GM21717 (cell line): ENCODE results near the gene TMEM130.

Experiments
- ATAC-seq: cut with Tn5 transposase; IDR thresholded peaks from one replicate; pipeline ENCODE4 v1.9.1; 2021; ENCODE audit warnings: mild to moderate bottlenecking, moderate library complexity; ENCODE audit not compliant: unreplicated experiment

The TMEM130 gene

GRCh38 chr7:98810153-98810802 is 59.5 kb downstream of the TMEM130 start:
- ATAC-seq = no peak

GRCh38 chr7:98808751-98809460 is 60.9 kb downstream of the TMEM130 start:
- no peak for ATAC-seq

GRCh38 chr7:98807068-98808048 is 62.5 kb downstream of the TMEM130 start:
- ATAC-seq = no peak

DNA sequence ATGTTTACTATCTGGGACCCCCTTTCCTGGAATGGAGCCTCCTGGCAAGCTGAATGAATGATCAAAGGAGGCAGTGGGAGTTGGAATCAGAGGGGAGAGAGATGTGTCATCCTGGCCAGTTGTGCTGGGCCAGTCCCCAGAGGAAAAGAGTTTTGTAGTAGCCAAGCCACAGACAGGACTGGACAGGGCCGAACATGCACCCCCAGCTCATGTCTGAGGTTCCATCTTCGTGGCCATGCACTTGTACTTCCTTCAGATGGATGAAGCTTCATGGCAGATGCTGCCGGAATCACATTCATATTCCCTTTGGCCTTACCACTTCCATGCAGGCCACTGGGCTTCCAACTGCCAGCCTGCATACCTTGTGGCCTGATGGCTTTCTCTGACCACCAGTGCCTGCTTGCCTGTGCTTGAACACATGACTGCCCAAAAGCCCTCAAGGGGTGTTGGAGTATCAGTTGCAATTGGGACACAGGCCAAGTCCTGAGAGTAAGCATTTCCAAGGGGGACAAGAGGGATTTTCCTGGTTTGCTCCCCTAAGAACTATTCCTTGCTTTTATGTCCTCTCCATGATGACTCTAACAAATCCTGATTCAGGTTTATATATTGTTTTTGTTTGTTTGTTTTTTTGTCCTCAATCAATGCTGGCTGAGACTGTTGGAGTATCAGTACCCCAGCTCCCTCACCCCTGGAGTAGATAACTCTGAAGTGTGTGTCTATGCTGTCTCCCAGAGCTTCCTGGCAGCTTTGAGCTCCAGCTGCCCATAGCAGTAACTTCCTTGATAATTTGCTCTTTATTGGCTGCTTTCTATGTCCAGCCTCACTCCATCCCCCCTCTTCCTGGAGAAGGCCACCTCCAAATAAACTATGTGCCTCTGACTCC is 63.6 kb downstream of the TMEM130 start:
- no peak for ATAC-seq

DNA sequence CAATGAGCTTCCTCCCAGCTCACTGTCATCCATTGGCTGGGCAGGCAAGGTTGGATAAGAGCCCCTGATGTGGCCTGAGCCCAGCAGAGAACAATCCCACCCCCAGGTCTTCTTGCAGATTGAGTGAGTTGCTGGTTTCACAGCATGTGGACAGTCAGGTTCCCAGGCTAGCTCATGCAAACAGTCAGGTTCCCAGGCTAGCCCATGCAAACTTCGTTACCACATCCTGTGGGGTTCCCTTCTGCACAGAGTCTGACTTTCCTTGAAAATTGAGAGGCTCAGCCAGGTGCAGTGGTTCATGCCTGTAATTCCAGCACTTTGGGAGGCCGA is 67.1 kb downstream of the TMEM130 start:
- ATAC-seq = peak; percentile 35

DNA sequence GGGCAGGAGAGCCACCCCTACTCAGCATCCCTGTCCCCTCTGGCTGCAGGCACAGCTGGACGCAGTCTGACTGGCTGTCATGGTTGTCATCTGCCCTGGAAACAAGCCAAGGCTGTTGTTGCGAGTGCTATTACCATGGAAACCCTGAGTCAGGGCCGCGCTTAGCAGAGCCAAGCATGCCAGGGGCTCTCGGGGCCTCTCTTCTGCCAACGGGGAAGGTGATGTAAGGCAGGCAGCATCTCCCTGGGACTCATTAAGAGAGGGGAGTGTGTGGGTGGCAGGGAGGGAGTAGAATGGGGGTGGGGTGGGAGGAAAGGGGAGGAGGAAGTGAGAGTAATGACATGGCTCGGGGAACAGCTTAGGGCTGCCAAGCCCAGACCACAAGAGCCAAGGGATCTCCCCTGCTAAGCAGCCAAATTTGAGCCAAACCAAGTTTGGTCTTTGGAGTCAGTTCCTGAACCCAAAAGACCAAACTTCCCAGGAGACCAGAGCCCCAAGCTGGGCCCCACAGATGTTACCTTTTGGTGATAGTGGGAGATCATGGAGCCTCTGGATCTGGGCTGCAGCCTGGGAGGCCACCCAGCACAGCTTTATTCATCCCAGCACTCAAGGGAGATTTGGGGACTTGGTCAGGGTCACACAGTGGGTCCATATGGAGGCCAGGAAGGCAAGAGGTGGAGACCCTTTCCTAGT is 67.6 kb downstream of the TMEM130 start:
- ATAC-seq = peak; percentile 87

DNA sequence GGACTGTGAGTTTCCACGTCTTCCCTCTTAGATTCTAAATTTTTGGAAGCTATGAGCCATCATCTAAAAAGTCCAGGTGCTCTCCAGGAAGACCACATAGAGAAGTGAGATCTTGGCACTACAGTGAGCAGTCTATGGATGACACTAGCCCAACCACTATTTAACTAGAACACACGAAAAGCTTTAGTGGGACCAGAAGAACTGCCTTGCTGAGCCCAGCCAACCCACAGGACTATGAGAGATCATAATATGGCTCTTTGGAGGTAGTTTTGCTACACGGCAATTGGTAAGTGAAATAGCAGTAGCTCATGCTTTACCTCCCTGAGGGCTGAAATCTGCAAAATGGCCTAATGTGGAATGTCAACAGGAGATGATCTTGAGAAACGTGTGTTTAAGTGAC is 68.8 kb downstream of the TMEM130 start:
- no peak for ATAC-seq

DNA sequence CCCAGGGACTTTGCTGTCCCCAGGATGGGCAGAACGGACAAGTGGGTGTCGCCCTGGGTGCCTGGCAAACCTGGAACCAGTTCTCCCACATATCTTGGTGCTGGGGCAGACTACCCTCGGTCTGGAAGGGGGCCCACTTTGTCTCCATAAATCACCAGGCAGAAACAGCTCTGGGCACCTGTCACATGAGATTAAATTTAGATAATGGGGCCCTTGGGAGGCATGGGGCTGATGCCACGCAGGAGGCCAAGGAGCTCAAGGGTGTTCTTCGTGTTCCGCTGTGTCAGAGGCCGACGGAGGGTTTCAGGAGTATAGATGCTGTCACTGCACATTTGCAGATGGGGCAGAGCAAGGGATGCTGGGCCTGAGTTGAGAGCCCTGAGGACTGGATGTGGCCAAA is 72.7 kb downstream of the TMEM130 start:
- ATAC-seq = no peak
